Gastroesophageal sphincter (tissue), 4 donors: Measurements from ENCODE around the gene QSOX1. TPM values are rescaled to one million over a fixed set of nuclear protein-coding genes. Genes with fewer than 3 reads are reported as not detected.
A peak's percentile ranks its signal among the peaks of the same experiment; 100 is the strongest.

Source experiments
- ATAC-seq: fragments of 150-250 bp; one replicate; pipeline ENCODE4 v1.9.1; 2016; ENCODE audit warnings: mild to moderate bottlenecking, moderate library complexity
- H3K27ac ChIP-seq, 4 donors: fragments of 200-600 bp; sonication (generic) in 3 of 4; 1 replicate in 3 of 4; 2 replicates in 1 of 4; pipeline ENCODE4 v1.5.1; 2016 to 2019
- H3K27me3 ChIP-seq: fragments of 200-600 bp; sonication (generic); one replicate; pipeline ENCODE4 v1.5.1; 2019
- H3K36me3 ChIP-seq, 2 donors: fragments of 200-600 bp; sonication (generic); one replicate each; pipeline ENCODE4 v1.5.1; 2019; ENCODE audit warnings: control low read depth in 1 of 2
- H3K4me1 ChIP-seq, 3 donors: fragments of 200-600 bp; sonication (generic); 1 replicate in 2 of 3; 2 replicates in 1 of 3; pipeline ENCODE4 v1.5.1; 2016 to 2019; ENCODE audit warnings: control low read depth in 2 of 3
- H3K4me3 ChIP-seq, 2 donors: fragments of 200-600 bp; sonication (generic); one replicate each; pipeline ENCODE4 v1.5.1; 2019; ENCODE audit warnings: mild to moderate bottlenecking in 1 of 2, moderate library complexity in 1 of 2
- H3K9me3 ChIP-seq, 3 donors: fragments of 200-600 bp; sonication (generic); one replicate each; pipeline ENCODE4 v1.5.1; 2017 to 2019; ENCODE audit warnings: control low read depth in 2 of 3
- EP300 ChIP-seq: sonication (generic); formaldehyde crosslinking; IDR thresholded peaks from one replicate; pipeline ENCODE4 v1.6.1; 2017; ENCODE audit warnings: antibody characterized with exemption, mild to moderate bottlenecking
- POLR2A ChIP-seq, 2 donors: fragments of 450-650 bp; IDR thresholded peaks; one replicate each; pipeline ENCODE4 v1.6.1; 2017; ENCODE audit warnings: antibody characterized with exemption in 2 of 2, mild to moderate bottlenecking in 2 of 2, moderate library complexity in 1 of 2
- POLR2AphosphoS5 ChIP-seq: sonication (generic); formaldehyde crosslinking; IDR thresholded peaks from one replicate; pipeline ENCODE4 v1.6.1; 2017; ENCODE audit warnings: antibody characterized with exemption
- WGBS, 2 donors: methylation state at CpG; one replicate each; pipeline ENCODE4 v1.1.5; 2018; ENCODE audit warnings: low coverage in 1 of 2; 5-methylcytosine and 5-hydroxymethylcytosine counted together
- total RNA-seq, 4 donors: library from RNA; depleted of rRNA; stranded (reverse); fragments of >200 nt; gene quantifications; one replicate each; pipeline ENCODE4 v1.1.0, GENCODE V29; 2016
- TF ChIP-seq, protein P1 (sequence below), 4 experiments: fragments of 200-600 bp in 2 of 4; fragments of 450-650 bp in 2 of 4; sonication (generic) in 1 of 4; IDR thresholded peaks; one replicate each; pipeline ENCODE4 v1.5.1; 2017 to 2019; ENCODE audit warnings: antibody characterized with exemption in 4 of 4, mild to moderate bottlenecking in 2 of 4, moderate library complexity in 2 of 4

The QSOX1 gene
- total RNA-seq, 4 donors from 2014 or later = 71.5 to 132 (median 106) TPM

DNA sequence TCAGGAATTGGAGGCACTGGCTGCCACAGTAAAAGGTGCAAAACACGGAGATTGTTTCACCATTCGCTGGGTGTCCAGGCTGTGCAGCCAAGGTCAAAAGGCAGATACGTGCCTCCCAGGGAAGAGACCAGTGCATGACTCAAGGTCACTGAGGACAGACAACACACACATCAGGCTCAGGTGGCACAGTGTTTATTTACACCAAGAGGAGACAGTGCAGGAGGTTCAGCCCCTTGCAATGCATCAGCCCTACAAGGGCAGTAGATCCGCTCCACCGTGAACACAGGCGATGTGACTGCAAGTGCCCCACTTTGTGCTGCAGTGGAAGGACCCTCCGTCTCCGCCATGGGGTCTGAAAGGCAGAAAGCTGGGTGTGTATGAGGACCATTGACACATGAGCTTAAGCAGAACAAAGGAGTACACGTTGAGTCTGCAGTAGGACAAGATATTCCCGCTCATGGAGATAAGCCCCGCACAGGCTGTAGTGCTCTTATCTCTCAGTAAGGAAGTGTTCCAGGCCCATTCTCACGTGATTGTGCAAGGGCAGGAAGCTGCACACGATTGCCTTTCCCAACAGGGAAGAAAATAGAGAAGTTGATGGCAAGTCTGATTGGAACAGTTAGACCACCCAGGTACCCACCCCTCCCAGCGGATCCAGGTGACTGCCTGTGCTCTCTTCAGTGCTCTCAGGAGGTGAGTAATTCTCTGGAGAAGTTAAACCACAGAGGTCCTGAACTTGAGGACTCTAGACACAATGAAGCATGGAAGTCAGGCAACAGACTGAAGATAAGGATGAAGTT lies 37.5 kb upstream of the QSOX1 start:
- H3K27ac ChIP-seq = peak overlapping the region in 2 of 4 donors; percentile 15 to 27
- 57 to 82% methylated on average over 6 to 11 of the region's 14 CpGs for WGBS, 2 donors
- H3K4me1 ChIP-seq = peaks cover 0 to 25% (median 6%) of the 10 kb centered on the region in 3 donors
- TF ChIP-seq EP300 (no peak), POLR2A (IDR thresholded peaks at IDR 0.05) (no peak), POLR2AphosphoS5 (no peak)
- TF ChIP-seq, protein P1, sequence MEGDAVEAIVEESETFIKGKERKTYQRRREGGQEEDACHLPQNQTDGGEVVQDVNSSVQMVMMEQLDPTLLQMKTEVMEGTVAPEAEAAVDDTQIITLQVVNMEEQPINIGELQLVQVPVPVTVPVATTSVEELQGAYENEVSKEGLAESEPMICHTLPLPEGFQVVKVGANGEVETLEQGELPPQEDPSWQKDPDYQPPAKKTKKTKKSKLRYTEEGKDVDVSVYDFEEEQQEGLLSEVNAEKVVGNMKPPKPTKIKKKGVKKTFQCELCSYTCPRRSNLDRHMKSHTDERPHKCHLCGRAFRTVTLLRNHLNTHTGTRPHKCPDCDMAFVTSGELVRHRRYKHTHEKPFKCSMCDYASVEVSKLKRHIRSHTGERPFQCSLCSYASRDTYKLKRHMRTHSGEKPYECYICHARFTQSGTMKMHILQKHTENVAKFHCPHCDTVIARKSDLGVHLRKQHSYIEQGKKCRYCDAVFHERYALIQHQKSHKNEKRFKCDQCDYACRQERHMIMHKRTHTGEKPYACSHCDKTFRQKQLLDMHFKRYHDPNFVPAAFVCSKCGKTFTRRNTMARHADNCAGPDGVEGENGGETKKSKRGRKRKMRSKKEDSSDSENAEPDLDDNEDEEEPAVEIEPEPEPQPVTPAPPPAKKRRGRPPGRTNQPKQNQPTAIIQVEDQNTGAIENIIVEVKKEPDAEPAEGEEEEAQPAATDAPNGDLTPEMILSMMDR (IDR thresholded peaks at IDR 0.05) = no peak
- no peak overlapping the region for H3K4me3 ChIP-seq
- H3K36me3 ChIP-seq = peaks cover 0 to 13% of the 10 kb centered on the region in 2 donors
- no peaks in the 10 kb centered on the region for H3K9me3 ChIP-seq
- H3K27me3 ChIP-seq = no peaks in the 10 kb centered on the region
- ATAC-seq = peak; percentile 9

DNA sequence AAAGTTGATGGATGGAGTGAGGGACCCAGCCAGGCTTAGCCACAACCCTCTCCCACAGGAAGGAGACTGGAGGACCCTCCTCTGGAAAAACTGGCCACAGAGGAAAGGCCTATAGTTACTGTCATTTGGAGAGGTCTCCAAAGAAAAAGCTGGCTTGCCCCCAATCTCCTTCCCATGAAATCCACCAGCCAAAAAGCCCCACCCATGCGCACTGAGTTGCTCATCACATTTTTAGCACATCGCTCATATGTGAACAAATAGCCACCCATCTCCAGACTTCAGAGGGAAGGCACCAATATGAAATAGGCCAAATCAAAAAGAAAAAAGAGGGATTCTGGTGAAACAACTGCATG lies 36.9 kb upstream of the QSOX1 start:
- Histone ChIP-seq H3K9me3 (no peaks in the 10 kb centered on the region), H3K4me1 (peaks cover 0 to 19% (median 6%) of the 10 kb centered on the region in 3 donors), H3K27ac (peak overlapping the region in 2 of 4 donors; percentile 15 to 27), H3K4me3 (no peak overlapping the region), H3K36me3 (peaks cover 0 to 8% of the 10 kb centered on the region in 2 donors), H3K27me3 (no peaks in the 10 kb centered on the region)
- peak; percentile 44 for ATAC-seq
- WGBS, 2 donors = 75 to 83% methylated on average over 2 of the region's 2 CpGs
- TF ChIP-seq POLR2A (IDR thresholded peaks at IDR 0.05) = no peak
- TF ChIP-seq EP300 = no peak
- TF ChIP-seq POLR2AphosphoS5 = no peak
- TF ChIP-seq, protein P1 (IDR thresholded peaks at IDR 0.05) = no peak

DNA sequence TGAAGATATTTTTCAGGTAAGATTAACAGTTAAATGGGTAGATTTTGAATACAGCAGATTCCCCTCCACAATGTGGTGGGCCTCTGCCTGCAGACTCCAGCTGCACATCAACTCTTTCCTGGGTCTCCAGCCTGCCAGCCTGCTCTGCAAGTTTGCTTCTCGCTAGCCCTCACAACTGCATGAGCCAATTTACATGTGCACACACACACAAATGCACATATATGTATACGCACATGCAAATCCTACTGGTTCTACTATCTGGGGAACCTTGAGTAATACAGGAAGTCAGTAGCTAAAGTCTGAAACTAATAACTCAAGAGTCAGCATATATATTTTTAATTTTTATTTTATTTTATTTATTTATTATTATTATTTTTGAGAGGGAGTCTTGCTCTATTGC lies 34.8 kb upstream of the QSOX1 start:
- TF ChIP-seq POLR2A (IDR thresholded peaks at IDR 0.05) (no peak), POLR2AphosphoS5 (no peak), EP300 (no peak)
- TF ChIP-seq, protein P1 (IDR thresholded peaks at IDR 0.05) = no peak
- ATAC-seq = no peak
- no peak overlapping the region for H3K4me3 ChIP-seq
- WGBS, 2 donors = 96 to 100% methylated on average over 2 of the region's 2 CpGs
- H3K27ac ChIP-seq = no peak overlapping the region
- peaks cover 0 to 6% of the 10 kb centered on the region in 2 donors for H3K36me3 ChIP-seq
- no peaks in the 10 kb centered on the region for H3K9me3 ChIP-seq
- peaks cover 0 to 1% (median 0%) of the 10 kb centered on the region in 3 donors for H3K4me1 ChIP-seq
- no peaks in the 10 kb centered on the region for H3K27me3 ChIP-seq

DNA sequence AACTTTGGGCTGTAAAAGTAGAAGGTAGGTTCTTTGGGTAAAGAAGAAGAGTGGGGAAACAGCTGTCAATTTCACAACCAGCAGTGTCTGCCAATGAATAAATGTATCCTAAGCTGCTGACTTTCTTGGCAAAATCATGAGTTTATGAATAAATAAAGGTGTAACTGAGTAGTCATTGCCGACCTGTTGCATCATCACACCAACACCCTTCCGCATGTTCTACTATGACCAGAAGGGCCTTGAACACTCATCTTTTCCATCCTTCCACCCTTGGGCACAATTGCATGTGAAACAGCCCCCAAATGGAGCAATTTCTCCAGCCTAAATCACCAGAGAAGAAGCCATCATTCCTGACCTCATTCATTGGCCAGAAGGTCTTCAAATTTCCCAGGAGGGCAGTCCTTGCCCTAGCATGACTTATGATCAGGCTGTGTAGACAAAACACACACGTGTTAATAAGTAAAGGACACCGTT lies 31.2 kb upstream of the QSOX1 start:
- 81 to 85% methylated on average over 4 of the region's 4 CpGs for WGBS, 2 donors
- ATAC-seq = peak; percentile 70

More for the DNA sequence above, 31.2 kb upstream of the QSOX1 start:
- Histone ChIP-seq H3K4me3 (no peak overlapping the region), H3K9me3 (no peaks in the 10 kb centered on the region), H3K27ac (no peak overlapping the region), H3K27me3 (no peaks in the 10 kb centered on the region), H3K36me3 (no peaks in the 10 kb centered on the region), H3K4me1 (no peaks in the 10 kb centered on the region)
- TF ChIP-seq POLR2A (IDR thresholded peaks at IDR 0.05) (no peak), EP300 (no peak), POLR2AphosphoS5 (no peak)
- TF ChIP-seq, protein P1 (IDR thresholded peaks at IDR 0.05) = no peak
